GM12892 (cell line): ENCODE data around the gene OSBPL10.

Source experiments
- DNase-seq: peaks from one replicate; pipeline ENCODE4 v3.0.0; 2011; ENCODE audit not compliant: insufficient read length
- FAIRE-seq: peaks from 2 replicates; lab custom pipeline; 2011; peaks lifted over from hg19 to GRCh38; lab: Jason Lieb, UNC
- POLR2A ChIP-seq: IDR thresholded peaks from 2 replicates; pipeline ENCODE4 v1.6.1; 2011; ENCODE audit warnings: low read depth, low read length, control low read depth
- POLR2AphosphoS5 ChIP-seq: IDR thresholded peaks from 2 replicates; pipeline ENCODE4 v1.6.1; 2011; ENCODE audit warnings: low read depth, low read length, control low read depth
- TAF1 ChIP-seq: IDR thresholded peaks from 2 replicates; pipeline ENCODE4 v1.6.1; 2011; ENCODE audit warnings: low read depth, mild to moderate bottlenecking, control low read depth, low read length, borderline replicate concordance

Gene OSBPL10

DNA sequence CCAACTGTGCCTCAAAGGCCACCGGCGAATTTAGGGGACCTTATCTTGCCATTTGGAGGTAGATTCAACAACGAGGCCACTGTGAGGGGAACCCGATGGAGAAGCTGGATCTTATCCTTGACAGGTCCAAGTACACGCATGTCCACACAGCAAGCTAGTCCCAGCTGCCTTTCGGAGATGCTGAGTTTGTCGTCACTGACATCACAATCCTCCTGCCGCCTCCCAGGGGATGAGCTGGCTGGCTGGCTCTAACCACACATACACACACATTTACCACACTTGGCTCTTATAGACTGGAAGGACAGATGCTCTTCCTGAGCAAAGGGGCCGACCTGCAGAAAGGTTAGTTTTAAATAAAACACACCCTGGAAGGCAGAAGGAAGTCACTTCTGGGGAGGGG is 272.1 kb downstream of the OSBPL10 start:
- DNase-seq, result no peak
- no peak for FAIRE-seq
- TF ChIP-seq POLR2A, result no peak
- no peak for TF ChIP-seq POLR2AphosphoS5
- no peak for TF ChIP-seq TAF1

DNA sequence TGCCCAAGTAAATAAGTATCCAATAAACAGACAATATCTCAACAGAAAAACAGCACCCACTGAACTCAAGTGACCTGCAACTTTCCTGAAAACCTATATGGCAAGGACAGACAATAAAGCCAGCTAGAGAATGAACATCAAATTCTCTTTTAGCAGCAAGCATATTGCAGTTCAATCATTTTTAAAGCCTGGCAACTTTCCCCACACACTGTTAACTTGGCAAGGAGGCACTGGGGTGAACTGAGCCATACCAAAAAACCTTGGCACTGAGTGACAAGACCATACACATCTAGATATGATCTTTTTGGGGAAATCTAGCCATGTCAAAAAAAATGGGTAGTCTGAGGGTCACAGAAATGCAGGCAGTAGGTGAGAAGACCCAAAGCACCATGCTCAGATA is 273.8 kb downstream of the OSBPL10 start:
- FAIRE-seq (no peak), DNase-seq (no peak)
- no peak for TF ChIP-seq TAF1
- TF ChIP-seq POLR2A, result no peak
- no peak for TF ChIP-seq POLR2AphosphoS5

GRCh38 chr3:31705736-31706135 is 275.3 kb downstream of the OSBPL10 start:
- no peak for TF ChIP-seq TAF1
- no peak for TF ChIP-seq POLR2AphosphoS5
- no peak for TF ChIP-seq POLR2A
- FAIRE-seq (no peak), DNase-seq (no peak)

DNA sequence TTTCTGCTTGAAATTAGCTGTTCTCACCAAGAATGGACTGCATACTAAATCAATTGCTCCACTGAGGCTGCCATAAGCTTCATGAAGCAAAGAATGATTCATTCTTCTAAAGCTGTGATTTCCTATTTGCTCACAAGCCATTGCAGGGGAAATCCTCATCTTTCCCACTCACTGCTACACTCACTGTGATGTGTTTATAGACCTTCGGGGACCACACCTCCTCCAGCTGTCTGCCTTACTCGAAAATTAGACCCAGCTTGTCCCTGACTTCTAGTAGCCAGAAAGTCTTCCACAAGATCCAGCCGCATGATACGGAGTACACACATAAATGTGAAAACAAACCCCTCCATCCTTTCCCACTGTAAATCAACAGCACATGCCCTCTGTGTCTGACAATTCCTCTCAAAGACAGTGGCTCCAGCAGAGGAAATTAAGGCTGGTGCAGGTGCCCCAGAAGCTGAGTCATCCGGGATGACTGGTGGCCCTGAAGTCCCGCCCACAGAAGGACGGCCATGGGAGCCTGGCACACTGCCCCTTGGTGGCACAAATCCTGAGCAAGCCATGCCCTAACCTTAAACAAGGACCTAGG is 276.4 kb downstream of the OSBPL10 start:
- DNase-seq (no peak), FAIRE-seq (no peak)
- TF ChIP-seq POLR2A, result no peak
- TF ChIP-seq POLR2AphosphoS5, result no peak
- TF ChIP-seq TAF1, result no peak

- TF ChIP-seq POLR2AphosphoS5, result no peak
- no peak for TF ChIP-seq POLR2A
- no peak for TF ChIP-seq TAF1
- FAIRE-seq (no peak), DNase-seq (no peak)
Measured at GRCh38 chr3:31704156-31704555, 276.9 kb downstream of the OSBPL10 start.

DNA sequence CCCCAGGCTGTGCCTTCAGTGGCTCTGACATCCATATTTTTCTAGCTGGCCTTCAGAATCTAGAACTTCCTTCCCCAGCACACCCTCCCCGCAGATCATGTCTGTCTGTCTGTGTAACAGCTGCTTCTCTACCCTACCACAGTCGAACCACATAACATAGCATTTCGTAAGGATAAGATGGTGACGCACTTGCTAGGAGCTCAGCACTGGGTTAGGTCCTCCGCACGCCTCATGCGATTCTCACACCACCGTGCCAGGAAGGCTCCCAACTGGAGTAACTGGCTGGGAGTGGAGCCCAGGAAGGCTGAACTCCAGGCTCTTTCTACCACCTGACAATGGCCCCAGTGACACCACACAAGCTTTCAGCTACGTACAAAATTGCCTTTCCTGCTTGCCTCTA is 279.8 kb downstream of the OSBPL10 start:
- TF ChIP-seq POLR2AphosphoS5 (no peak), TAF1 (no peak), POLR2A (no peak)
- FAIRE-seq (no peak), DNase-seq (no peak)

- no peak for FAIRE-seq
- DNase-seq, result no peak
- TF ChIP-seq POLR2A (no peak), POLR2AphosphoS5 (no peak), TAF1 (no peak)
Measured at GRCh38 chr3:31699309-31699953, 281.6 kb downstream of the OSBPL10 start.

DNA sequence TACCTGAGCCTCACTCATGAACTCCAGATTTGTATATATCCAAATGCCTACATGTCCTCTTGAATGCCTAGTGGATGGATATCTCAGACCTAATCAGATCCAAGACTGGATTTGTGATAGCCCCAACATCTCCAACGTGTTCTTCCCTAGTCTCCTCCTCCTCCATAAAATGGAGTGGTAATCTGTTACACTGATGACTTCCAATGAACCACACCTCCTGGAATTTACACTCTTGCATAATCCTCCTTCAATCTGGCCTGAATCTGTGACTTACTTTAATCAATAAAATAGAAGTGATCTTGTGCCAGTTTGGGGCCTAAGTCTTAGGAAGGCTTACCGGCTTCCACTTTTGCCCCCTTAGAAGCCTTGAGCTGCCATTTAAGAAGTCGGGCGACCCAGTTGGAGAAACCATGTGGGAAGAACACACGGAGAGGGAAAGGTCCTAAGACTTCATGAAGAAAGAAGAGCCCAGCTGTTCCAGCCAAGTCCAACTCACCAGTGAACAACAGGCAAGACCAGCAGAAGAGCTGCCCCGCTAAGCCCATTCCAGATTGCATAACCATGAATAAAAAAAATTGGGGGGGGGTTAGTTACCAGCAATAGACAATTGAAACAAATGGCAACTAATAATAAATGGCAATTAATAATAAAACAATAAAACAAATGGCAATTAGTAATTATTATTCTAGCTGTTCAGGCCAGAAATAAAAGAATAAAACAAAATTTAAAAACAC is 284.1 kb downstream of the OSBPL10 start:
- no peak for TF ChIP-seq POLR2A
- no peak for TF ChIP-seq TAF1
- no peak for TF ChIP-seq POLR2AphosphoS5
- DNase-seq (no peak), FAIRE-seq (no peak)

- FAIRE-seq (no peak), DNase-seq (no peak)
- TF ChIP-seq TAF1 (no peak), POLR2AphosphoS5 (no peak), POLR2A (no peak)
Measured at GRCh38 chr3:31696009-31696297, 285.1 kb downstream of the OSBPL10 start.

GRCh38 chr3:31695280-31696008 is 285.6 kb downstream of the OSBPL10 start:
- DNase-seq, result no peak
- no peak for FAIRE-seq
- TF ChIP-seq POLR2AphosphoS5, result no peak
- no peak for TF ChIP-seq TAF1
- TF ChIP-seq POLR2A, result no peak

GRCh38 chr3:31693346-31693745 is 287.7 kb downstream of the OSBPL10 start:
- no peak for FAIRE-seq
- no peak for TF ChIP-seq POLR2A
- TF ChIP-seq POLR2AphosphoS5, result no peak
- no peak for TF ChIP-seq TAF1
- no peak for DNase-seq

GRCh38 chr3:31692751-31693150 is 288.3 kb downstream of the OSBPL10 start:
- DNase-seq (no peak), FAIRE-seq (no peak)
- TF ChIP-seq POLR2A, result no peak
- TF ChIP-seq POLR2AphosphoS5, result no peak
- TF ChIP-seq TAF1, result no peak
